CD14-positive monocyte (primary cell): ENCODE data around the gene SPRR5. TPM values are rescaled to one million over a fixed set of nuclear protein-coding genes. Genes with fewer than 3 reads are reported as not detected.

Experiments
- DNase-seq, 3 donors: peaks; one replicate each; pipeline ENCODE4 v3.0.0-alpha.2; 2011 to 2022
- H2AFZ ChIP-seq: 2 replicates; pipeline ENCODE4 v1.6.0; 2012; ENCODE audit warnings: mild to moderate bottlenecking, low read depth, low read length, inconsistent platforms; ENCODE audit not compliant: insufficient read depth, poor library complexity, severe bottlenecking
- H3K27ac ChIP-seq, 2 donors: 1 replicate in 1 of 2; 2 replicates in 1 of 2; pipeline ENCODE4 v1.5.1; 2012 to 2013; ENCODE audit warnings: low read length in 2 of 2, control low read depth in 1 of 2, inconsistent platforms in 1 of 2, low read depth in 1 of 2, mild to moderate bottlenecking in 1 of 2
- H3K27me3 ChIP-seq, 2 donors: one replicate each; pipeline versions ENCODE4 v1.6.0 to v1.6.1; 2011 to 2013; ENCODE audit warnings: low read length in 2 of 2; ENCODE audit not compliant: control insufficient read depth in 2 of 2, insufficient read depth in 2 of 2
- H3K36me3 ChIP-seq, 2 donors: replicated peaks in 1 of 2; 1 replicate in 1 of 2; 2 replicates in 1 of 2; pipeline versions ENCODE4 v1.5.1 to v1.6.1; 2012 to 2013; ENCODE audit warnings: low read length in 2 of 2, control low read depth in 1 of 2, inconsistent platforms in 1 of 2, mild to moderate bottlenecking in 1 of 2; ENCODE audit not compliant: insufficient read depth in 2 of 2, control insufficient read depth in 1 of 2
- H3K4me1 ChIP-seq, 2 donors: 1 replicate in 1 of 2; 2 replicates in 1 of 2; pipeline versions ENCODE4 v1.5.1 to v1.6.1; 2012 to 2013; ENCODE audit warnings: low read length in 2 of 2, control low read depth in 1 of 2, inconsistent platforms in 1 of 2, mild to moderate bottlenecking in 1 of 2, moderate library complexity in 1 of 2; ENCODE audit not compliant: insufficient read depth in 2 of 2, control insufficient read depth in 1 of 2
- H3K4me2 ChIP-seq: replicated peaks from 2 replicates; pipeline ENCODE3; 2012; ENCODE audit warnings: low read length, moderate library complexity, mild to moderate bottlenecking; ENCODE audit not compliant: poor library complexity, severe bottlenecking; ENCODE audit errors: extremely low read depth
- H3K4me3 ChIP-seq, 3 experiments: fragments of 200-600 bp in 1 of 3; sonication (generic) in 1 of 3; replicated peaks in 1 of 3; 1 replicate in 2 of 3; 2 replicates in 1 of 3; pipeline ENCODE4 v1.5.1; 2011 to 2013; ENCODE audit warnings: low read length in 3 of 3, mild to moderate bottlenecking in 3 of 3, control low read depth in 2 of 3, low read depth in 2 of 3, inconsistent platforms in 1 of 3, moderate library complexity in 1 of 3
- H3K79me2 ChIP-seq: 2 replicates; pipeline ENCODE4 v1.6.0; 2012; ENCODE audit warnings: mild to moderate bottlenecking, control low read depth, inconsistent platforms, low read length, moderate library complexity; ENCODE audit not compliant: insufficient read depth
- H3K9ac ChIP-seq: 2 replicates; pipeline ENCODE4 v1.6.0; 2017; ENCODE audit warnings: low read length, mild to moderate bottlenecking; ENCODE audit not compliant: insufficient read depth, poor library complexity, severe bottlenecking
- H3K9me3 ChIP-seq, 2 donors: replicated peaks in 1 of 2; 1 replicate in 1 of 2; 2 replicates in 1 of 2; pipeline versions ENCODE4 v1.5.1 to v1.6.1; 2012 to 2013; ENCODE audit warnings: low read length in 2 of 2, control low read depth in 1 of 2; ENCODE audit not compliant: control insufficient read depth in 1 of 2, insufficient read depth in 1 of 2
- H4K20me1 ChIP-seq: 2 replicates; pipeline ENCODE4 v1.6.0; 2012; ENCODE audit warnings: mild to moderate bottlenecking, low read length, control low read depth, moderate library complexity; ENCODE audit not compliant: insufficient read depth
- H3K27ac Mint-ChIP-seq, 7 donors: one replicate each; pipeline ENCODE4 v1.8.0; 2020; ENCODE audit warnings: mild to moderate bottlenecking in 7 of 7, mixed read lengths in 7 of 7, moderate library complexity in 6 of 7, inconsistent platforms in 2 of 7
- H3K27me3 Mint-ChIP-seq, 3 donors: one replicate each; pipeline ENCODE4 v1.8.0; 2021 to 2022; ENCODE audit warnings: low read depth in 3 of 3, mild to moderate bottlenecking in 3 of 3, mixed read lengths in 3 of 3, moderate library complexity in 3 of 3, inconsistent platforms in 1 of 3
- H3K36me3 Mint-ChIP-seq, 2 donors: one replicate each; pipeline ENCODE4 v1.8.0; 2020; ENCODE audit warnings: mixed read lengths in 2 of 2, inconsistent platforms in 1 of 2, mild to moderate bottlenecking in 1 of 2
- H3K4me1 Mint-ChIP-seq: one replicate; pipeline ENCODE4 v1.8.0; 2020; ENCODE audit warnings: mild to moderate bottlenecking, mixed read lengths
- H3K4me3 Mint-ChIP-seq, 2 donors: one replicate each; pipeline ENCODE4 v1.8.0; 2020; ENCODE audit warnings: mild to moderate bottlenecking in 2 of 2, mixed read lengths in 2 of 2, moderate library complexity in 1 of 2
- H3K9me3 Mint-ChIP-seq, 7 donors: one replicate each; pipeline ENCODE4 v1.8.0; 2020 to 2022; ENCODE audit warnings: mixed read lengths in 7 of 7, mild to moderate bottlenecking in 6 of 7, moderate library complexity in 6 of 7, inconsistent platforms in 2 of 7
- WGBS: methylation state at CpG from one replicate; pipeline ENCODE4 v1.1.5; 2013; ENCODE audit warnings: missing lambda C conversion rate; ENCODE audit not compliant: insufficient coverage; 5-methylcytosine and 5-hydroxymethylcytosine counted together
- intact Hi-C, 2 donors: fragments of 100-400 bp; cut with micrococcal nuclease; formaldehyde crosslinking; loops; one replicate each; pipeline versions ENCODE4 v1.15.0 to v1.15.1; 2023
- polyA plus RNA-seq, 3 donors: library from polyadenylated mRNA; depleted of rRNA in 1 of 3; unstranded in 2 of 3; stranded (reverse) in 1 of 3; fragments of 300-500 nt in 2 of 3; fragments of >200 nt in 1 of 3; fragmentation: Illumina TruSeq in 2 of 3; gene quantifications; 1 replicate in 2 of 3; 2 replicates in 1 of 3; pipeline ENCODE4 v1.2.3, GENCODE V29; 2012 to 2021
- TF ChIP-seq, protein P1 (sequence below): fragments of 200-600 bp; IDR thresholded peaks from one replicate; pipeline ENCODE4 v1.8.0; 2022; ENCODE audit warnings: antibody characterized with exemption, mild to moderate bottlenecking

Gene SPRR5
- polyA plus RNA-seq, 3 donors = not detected

DNA sequence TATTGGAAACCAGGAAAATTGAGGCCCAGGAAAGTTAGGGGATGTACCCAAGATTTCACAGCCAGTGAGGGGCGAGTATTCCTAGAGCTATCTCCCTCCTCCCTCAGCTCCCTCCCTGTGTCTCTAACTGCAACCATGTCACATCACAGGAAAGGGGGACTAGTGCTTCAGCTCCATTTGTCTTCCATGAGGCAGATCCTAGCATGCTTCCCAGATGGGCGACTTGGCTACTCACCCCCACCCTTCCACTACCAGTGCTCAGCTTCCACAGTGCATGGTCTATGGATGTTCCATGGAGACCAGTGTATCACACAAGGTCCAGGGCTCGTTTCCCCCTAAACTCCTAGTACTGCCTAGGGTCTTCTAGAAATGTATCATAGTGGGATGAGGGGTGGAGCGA lies 18.8 kb downstream of the SPRR5 start:
- no peaks in the 10 kb centered on the region for H4K20me1 ChIP-seq
- no peak overlapping the region for H2AFZ ChIP-seq
- H3K27me3 Mint-ChIP-seq = peaks cover 5 to 11% (median 6%) of the 10 kb centered on the region in 3 donors
- H3K4me3 ChIP-seq = no peak overlapping the region
- H3K4me3 Mint-ChIP-seq = no peak overlapping the region
- intact Hi-C loops = no loop called here
- no peaks in the 10 kb centered on the region for H3K36me3 ChIP-seq
- H3K36me3 Mint-ChIP-seq = no peaks in the 10 kb centered on the region
- H3K9me3 Mint-ChIP-seq = peaks cover 0 to 2% (median 0%) of the 10 kb centered on the region in 7 donors
- H3K9me3 ChIP-seq = no peaks in the 10 kb centered on the region
- H3K27me3 ChIP-seq = no peaks in the 10 kb centered on the region
- TF ChIP-seq, protein P1, sequence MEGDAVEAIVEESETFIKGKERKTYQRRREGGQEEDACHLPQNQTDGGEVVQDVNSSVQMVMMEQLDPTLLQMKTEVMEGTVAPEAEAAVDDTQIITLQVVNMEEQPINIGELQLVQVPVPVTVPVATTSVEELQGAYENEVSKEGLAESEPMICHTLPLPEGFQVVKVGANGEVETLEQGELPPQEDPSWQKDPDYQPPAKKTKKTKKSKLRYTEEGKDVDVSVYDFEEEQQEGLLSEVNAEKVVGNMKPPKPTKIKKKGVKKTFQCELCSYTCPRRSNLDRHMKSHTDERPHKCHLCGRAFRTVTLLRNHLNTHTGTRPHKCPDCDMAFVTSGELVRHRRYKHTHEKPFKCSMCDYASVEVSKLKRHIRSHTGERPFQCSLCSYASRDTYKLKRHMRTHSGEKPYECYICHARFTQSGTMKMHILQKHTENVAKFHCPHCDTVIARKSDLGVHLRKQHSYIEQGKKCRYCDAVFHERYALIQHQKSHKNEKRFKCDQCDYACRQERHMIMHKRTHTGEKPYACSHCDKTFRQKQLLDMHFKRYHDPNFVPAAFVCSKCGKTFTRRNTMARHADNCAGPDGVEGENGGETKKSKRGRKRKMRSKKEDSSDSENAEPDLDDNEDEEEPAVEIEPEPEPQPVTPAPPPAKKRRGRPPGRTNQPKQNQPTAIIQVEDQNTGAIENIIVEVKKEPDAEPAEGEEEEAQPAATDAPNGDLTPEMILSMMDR = no peak
- H3K79me2 ChIP-seq = no peaks in the 10 kb centered on the region
- no peak overlapping the region for H3K27ac Mint-ChIP-seq
- DNase-seq = no peak
- no peak overlapping the region for H3K9ac ChIP-seq
- no peaks in the 10 kb centered on the region for H3K4me1 Mint-ChIP-seq
- H3K4me1 ChIP-seq = no peaks in the 10 kb centered on the region
- WGBS = no CpG with 5 or more reads among the region's 4 CpGs
- H3K4me2 ChIP-seq = no peak overlapping the region
- no peak overlapping the region for H3K27ac ChIP-seq

DNA sequence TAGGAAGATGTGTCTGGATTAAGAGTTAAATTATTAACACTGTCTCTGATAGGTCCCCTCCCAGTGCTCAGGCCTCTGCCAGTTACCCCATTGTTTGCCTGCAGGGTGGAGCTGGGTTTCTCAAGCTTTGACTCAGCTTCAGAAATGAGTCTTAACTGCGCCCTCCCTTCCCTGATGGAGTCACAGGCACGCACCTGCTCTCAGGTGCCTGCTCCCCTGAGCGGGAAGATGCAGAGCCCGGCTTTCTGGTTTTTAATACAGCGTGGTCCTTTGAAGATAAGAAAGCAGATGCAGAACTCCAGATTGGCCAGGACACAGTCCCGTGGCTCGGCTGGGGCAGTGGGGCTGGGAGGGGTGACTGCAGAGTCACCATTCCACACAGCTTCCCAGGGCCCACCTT lies 20.2 kb downstream of the SPRR5 start:
- no peaks in the 10 kb centered on the region for H3K36me3 Mint-ChIP-seq
- Histone ChIP-seq H3K36me3 (no peaks in the 10 kb centered on the region), H4K20me1 (no peaks in the 10 kb centered on the region), H3K27me3 (no peaks in the 10 kb centered on the region), H3K4me1 (no peaks in the 10 kb centered on the region), H3K9ac (no peak overlapping the region), H3K4me2 (no peak overlapping the region), H3K9me3 (no peaks in the 10 kb centered on the region), H3K27ac (no peak overlapping the region), H3K79me2 (no peaks in the 10 kb centered on the region), H2AFZ (no peak overlapping the region), H3K4me3 (no peak overlapping the region)
- 92% methylated on average over 3 of the region's 7 CpGs for WGBS
- DNase-seq = no peak
- H3K4me3 Mint-ChIP-seq = no peak overlapping the region
- peaks cover 5 to 8% (median 6%) of the 10 kb centered on the region in 3 donors for H3K27me3 Mint-ChIP-seq
- H3K4me1 Mint-ChIP-seq = no peaks in the 10 kb centered on the region
- no peak overlapping the region for H3K27ac Mint-ChIP-seq
- intact Hi-C loops = no loop called here
- TF ChIP-seq, protein P1 = no peak
- H3K9me3 Mint-ChIP-seq = peaks cover 0 to 2% (median 0%) of the 10 kb centered on the region in 7 donors
